ENCODE results near the gene MINDY2. TPM values are rescaled to one million over a fixed set of nuclear protein-coding genes. Genes with fewer than 3 reads are reported as not detected.

MINDY2 gene
- total RNA-seq, 1 experiment from 2014 or later: 6.8 TPM

DNA sequence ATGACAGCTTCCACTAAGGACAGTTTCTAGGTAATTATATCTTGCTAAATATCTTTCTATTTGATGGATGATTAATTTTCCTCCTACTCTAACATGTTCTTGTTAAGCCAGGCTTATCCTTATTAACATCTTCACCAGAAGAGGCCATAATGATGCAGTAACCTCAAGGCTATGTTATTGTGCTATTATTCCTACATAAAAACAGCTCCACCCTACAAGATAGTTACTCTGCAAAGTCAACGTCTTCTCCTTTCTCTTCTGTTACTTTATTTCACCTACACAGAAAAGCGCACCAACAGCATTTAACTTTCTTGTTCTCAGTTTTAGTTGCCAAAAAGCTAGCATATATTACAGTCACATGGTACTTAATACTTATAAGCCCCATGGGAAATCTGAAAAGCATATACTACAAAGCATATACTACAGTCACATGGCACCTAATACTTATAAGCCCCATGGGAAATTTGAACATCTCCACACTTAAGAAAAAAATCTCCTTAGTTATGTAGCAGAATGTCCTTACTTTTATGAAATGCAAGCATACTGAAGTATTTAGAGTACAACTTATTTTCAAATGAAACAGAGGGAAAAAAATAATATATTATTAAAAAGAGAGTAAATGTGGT is 35.0 kb upstream of the MINDY2 start:
- in situ Hi-C loops (cut with HindIII; ENCODE audit: low pct_unique_long_range_greater_than_20kb, low sequenced_read_pairs) (no loop called here), intact Hi-C loops (cut with micrococcal nuclease; ENCODE audit: unreplicated experiment) (no loop called here)
- CTCF ChIA-PET: no interaction called here
- Histone ChIP-seq H3K27ac (ENCODE audit: low read length) (no peak overlapping the region), H3K36me3 (ENCODE audit: control insufficient read depth, insufficient read depth, low read length) (no peaks in the 10 kb centered on the region), H3K4me3 (ENCODE audit: low read depth in 2 of 2, low read length in 2 of 2) (no peak overlapping the region), H3K9me3 (ENCODE audit: control insufficient read depth, insufficient read depth, low read depth, low read length) (no peaks in the 10 kb centered on the region), H3K4me1 (ENCODE audit: control insufficient read depth, insufficient read depth, low read length) (peaks cover 11% of the 10 kb centered on the region; the same call in 1 of the 2 replicates), H3K27me3 (ENCODE audit: control insufficient read depth, insufficient read depth, low read length) (no peaks in the 10 kb centered on the region)
- TF ChIP-seq, protein P1, sequence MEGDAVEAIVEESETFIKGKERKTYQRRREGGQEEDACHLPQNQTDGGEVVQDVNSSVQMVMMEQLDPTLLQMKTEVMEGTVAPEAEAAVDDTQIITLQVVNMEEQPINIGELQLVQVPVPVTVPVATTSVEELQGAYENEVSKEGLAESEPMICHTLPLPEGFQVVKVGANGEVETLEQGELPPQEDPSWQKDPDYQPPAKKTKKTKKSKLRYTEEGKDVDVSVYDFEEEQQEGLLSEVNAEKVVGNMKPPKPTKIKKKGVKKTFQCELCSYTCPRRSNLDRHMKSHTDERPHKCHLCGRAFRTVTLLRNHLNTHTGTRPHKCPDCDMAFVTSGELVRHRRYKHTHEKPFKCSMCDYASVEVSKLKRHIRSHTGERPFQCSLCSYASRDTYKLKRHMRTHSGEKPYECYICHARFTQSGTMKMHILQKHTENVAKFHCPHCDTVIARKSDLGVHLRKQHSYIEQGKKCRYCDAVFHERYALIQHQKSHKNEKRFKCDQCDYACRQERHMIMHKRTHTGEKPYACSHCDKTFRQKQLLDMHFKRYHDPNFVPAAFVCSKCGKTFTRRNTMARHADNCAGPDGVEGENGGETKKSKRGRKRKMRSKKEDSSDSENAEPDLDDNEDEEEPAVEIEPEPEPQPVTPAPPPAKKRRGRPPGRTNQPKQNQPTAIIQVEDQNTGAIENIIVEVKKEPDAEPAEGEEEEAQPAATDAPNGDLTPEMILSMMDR (IDR thresholded peaks at IDR 0.05): no peak
- no peak for TF ChIP-seq TCF7L2 (IDR thresholded peaks at IDR 0.05; ENCODE audit: low read depth, low read length)
- no peak for TF ChIP-seq SIN3A (IDR thresholded peaks at IDR 0.05; ENCODE audit: borderline replicate concordance, insufficient read depth, low read depth, low read length)
- TF ChIP-seq POLR2AphosphoS5 (IDR thresholded peaks at IDR 0.05; ENCODE audit: low read depth, low read length): no peak
- no peak for TF ChIP-seq REST (IDR thresholded peaks at IDR 0.05; ENCODE audit: insufficient read depth in 1 of 2, low read depth in 2 of 2, low read length in 1 of 2)
- BruUV-seq (replicated peaks): no TSS peak
- DNase-seq (ENCODE audit: low read depth, low spot score) (no peak), ATAC-seq (no peak)
- POLR2A ChIA-PET: no interaction called here

DNA sequence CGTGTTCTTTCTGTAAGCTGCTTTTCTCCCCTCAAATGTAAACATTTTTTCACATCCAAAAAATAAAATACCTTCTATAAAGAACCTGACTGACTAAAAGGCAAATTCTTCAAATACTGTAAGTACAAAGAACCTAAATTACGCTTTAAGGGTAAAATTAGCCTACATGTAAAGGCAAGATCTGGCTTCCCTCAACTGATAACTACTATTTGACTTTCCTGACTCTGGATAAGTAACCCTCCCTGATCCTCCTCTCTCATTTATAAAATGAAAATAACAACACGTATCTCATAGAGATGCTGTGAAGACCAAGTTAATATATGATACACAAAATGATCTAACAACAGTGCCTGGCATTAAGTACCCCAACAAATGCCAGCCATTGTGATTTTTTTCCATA is 33.8 kb upstream of the MINDY2 start:
- ATAC-seq (no peak), DNase-seq (ENCODE audit: low read depth, low spot score) (no peak)
- intact Hi-C loops (cut with micrococcal nuclease; ENCODE audit: unreplicated experiment) (no loop called here), in situ Hi-C loops (cut with HindIII; ENCODE audit: low pct_unique_long_range_greater_than_20kb, low sequenced_read_pairs) (no loop called here)
- peaks cover 18% of the 10 kb centered on the region for H3K4me1 ChIP-seq (ENCODE audit: control insufficient read depth, insufficient read depth, low read length)
- no peaks in the 10 kb centered on the region for H3K27me3 ChIP-seq (ENCODE audit: control insufficient read depth, insufficient read depth, low read length)
- ChIA-PET POLR2A (interaction anchor here (1.2 kb wide), 1 partner anchor 13 kb away, joined by 10 read pairs; the partner anchor contains the start of gene ADAM10), CTCF (no interaction called here)
- no peaks in the 10 kb centered on the region for H3K9me3 ChIP-seq (ENCODE audit: control insufficient read depth, insufficient read depth, low read depth, low read length)
- H3K27ac ChIP-seq (ENCODE audit: low read length): no peak overlapping the region
- no peaks in the 10 kb centered on the region for H3K36me3 ChIP-seq (ENCODE audit: control insufficient read depth, insufficient read depth, low read length)
- H3K4me3 ChIP-seq (ENCODE audit: low read depth in 2 of 2, low read length in 2 of 2): no peak overlapping the region
- no peak for TF ChIP-seq TCF7L2 (IDR thresholded peaks at IDR 0.05; ENCODE audit: low read depth, low read length)
- TF ChIP-seq POLR2AphosphoS5 (IDR thresholded peaks at IDR 0.05; ENCODE audit: low read depth, low read length): no peak
- TF ChIP-seq, protein P1 (IDR thresholded peaks at IDR 0.05): no peak
- TF ChIP-seq SIN3A (IDR thresholded peaks at IDR 0.05; ENCODE audit: borderline replicate concordance, insufficient read depth, low read depth, low read length): no peak
- no peak for TF ChIP-seq REST (IDR thresholded peaks at IDR 0.05; ENCODE audit: insufficient read depth in 1 of 2, low read depth in 2 of 2, low read length in 1 of 2)
- no TSS peak for BruUV-seq (replicated peaks)
